CD14-positive monocyte (primary cell): ENCODE data around the gene HINFP. TPM values are rescaled to one million over a fixed set of nuclear protein-coding genes. Genes with fewer than 3 reads are reported as not detected.

Source experiments
- DNase-seq, 3 donors: peaks; one replicate each; pipeline ENCODE4 v3.0.0-alpha.2; 2011 to 2022
- H2AFZ ChIP-seq: 2 replicates; pipeline ENCODE4 v1.6.0; 2012; ENCODE audit warnings: mild to moderate bottlenecking, low read depth, low read length, inconsistent platforms; ENCODE audit not compliant: insufficient read depth, poor library complexity, severe bottlenecking
- H3K27ac ChIP-seq, 2 donors: 1 replicate in 1 of 2; 2 replicates in 1 of 2; pipeline ENCODE4 v1.5.1; 2012 to 2013; ENCODE audit warnings: low read length in 2 of 2, control low read depth in 1 of 2, inconsistent platforms in 1 of 2, low read depth in 1 of 2, mild to moderate bottlenecking in 1 of 2
- H3K27me3 ChIP-seq, 2 donors: one replicate each; pipeline versions ENCODE4 v1.6.0 to v1.6.1; 2011 to 2013; ENCODE audit warnings: low read length in 2 of 2; ENCODE audit not compliant: control insufficient read depth in 2 of 2, insufficient read depth in 2 of 2
- H3K36me3 ChIP-seq, 2 donors: replicated peaks in 1 of 2; 1 replicate in 1 of 2; 2 replicates in 1 of 2; pipeline versions ENCODE4 v1.5.1 to v1.6.1; 2012 to 2013; ENCODE audit warnings: low read length in 2 of 2, control low read depth in 1 of 2, inconsistent platforms in 1 of 2, mild to moderate bottlenecking in 1 of 2; ENCODE audit not compliant: insufficient read depth in 2 of 2, control insufficient read depth in 1 of 2
- H3K4me1 ChIP-seq, 2 donors: 1 replicate in 1 of 2; 2 replicates in 1 of 2; pipeline versions ENCODE4 v1.5.1 to v1.6.1; 2012 to 2013; ENCODE audit warnings: low read length in 2 of 2, control low read depth in 1 of 2, inconsistent platforms in 1 of 2, mild to moderate bottlenecking in 1 of 2, moderate library complexity in 1 of 2; ENCODE audit not compliant: insufficient read depth in 2 of 2, control insufficient read depth in 1 of 2
- H3K4me2 ChIP-seq: replicated peaks from 2 replicates; pipeline ENCODE3; 2012; ENCODE audit warnings: low read length, moderate library complexity, mild to moderate bottlenecking; ENCODE audit not compliant: poor library complexity, severe bottlenecking; ENCODE audit errors: extremely low read depth
- H3K4me3 ChIP-seq, 3 experiments: fragments of 200-600 bp in 1 of 3; sonication (generic) in 1 of 3; replicated peaks in 1 of 3; 1 replicate in 2 of 3; 2 replicates in 1 of 3; pipeline ENCODE4 v1.5.1; 2011 to 2013; ENCODE audit warnings: low read length in 3 of 3, mild to moderate bottlenecking in 3 of 3, control low read depth in 2 of 3, low read depth in 2 of 3, inconsistent platforms in 1 of 3, moderate library complexity in 1 of 3
- H3K79me2 ChIP-seq: 2 replicates; pipeline ENCODE4 v1.6.0; 2012; ENCODE audit warnings: mild to moderate bottlenecking, control low read depth, inconsistent platforms, low read length, moderate library complexity; ENCODE audit not compliant: insufficient read depth
- H3K9ac ChIP-seq: 2 replicates; pipeline ENCODE4 v1.6.0; 2017; ENCODE audit warnings: low read length, mild to moderate bottlenecking; ENCODE audit not compliant: insufficient read depth, poor library complexity, severe bottlenecking
- H3K9me3 ChIP-seq, 2 donors: replicated peaks in 1 of 2; 1 replicate in 1 of 2; 2 replicates in 1 of 2; pipeline versions ENCODE4 v1.5.1 to v1.6.1; 2012 to 2013; ENCODE audit warnings: low read length in 2 of 2, control low read depth in 1 of 2; ENCODE audit not compliant: control insufficient read depth in 1 of 2, insufficient read depth in 1 of 2
- H4K20me1 ChIP-seq: 2 replicates; pipeline ENCODE4 v1.6.0; 2012; ENCODE audit warnings: mild to moderate bottlenecking, low read length, control low read depth, moderate library complexity; ENCODE audit not compliant: insufficient read depth
- H3K27ac Mint-ChIP-seq, 7 donors: one replicate each; pipeline ENCODE4 v1.8.0; 2020; ENCODE audit warnings: mild to moderate bottlenecking in 7 of 7, mixed read lengths in 7 of 7, moderate library complexity in 6 of 7, inconsistent platforms in 2 of 7
- H3K27me3 Mint-ChIP-seq, 3 donors: one replicate each; pipeline ENCODE4 v1.8.0; 2021 to 2022; ENCODE audit warnings: low read depth in 3 of 3, mild to moderate bottlenecking in 3 of 3, mixed read lengths in 3 of 3, moderate library complexity in 3 of 3, inconsistent platforms in 1 of 3
- H3K36me3 Mint-ChIP-seq, 2 donors: one replicate each; pipeline ENCODE4 v1.8.0; 2020; ENCODE audit warnings: mixed read lengths in 2 of 2, inconsistent platforms in 1 of 2, mild to moderate bottlenecking in 1 of 2
- H3K4me1 Mint-ChIP-seq: one replicate; pipeline ENCODE4 v1.8.0; 2020; ENCODE audit warnings: mild to moderate bottlenecking, mixed read lengths
- H3K4me3 Mint-ChIP-seq, 2 donors: one replicate each; pipeline ENCODE4 v1.8.0; 2020; ENCODE audit warnings: mild to moderate bottlenecking in 2 of 2, mixed read lengths in 2 of 2, moderate library complexity in 1 of 2
- H3K9me3 Mint-ChIP-seq, 7 donors: one replicate each; pipeline ENCODE4 v1.8.0; 2020 to 2022; ENCODE audit warnings: mixed read lengths in 7 of 7, mild to moderate bottlenecking in 6 of 7, moderate library complexity in 6 of 7, inconsistent platforms in 2 of 7
- WGBS: methylation state at CpG from one replicate; pipeline ENCODE4 v1.1.5; 2013; ENCODE audit warnings: missing lambda C conversion rate; ENCODE audit not compliant: insufficient coverage; 5-methylcytosine and 5-hydroxymethylcytosine counted together
- intact Hi-C, 2 donors: fragments of 100-400 bp; cut with micrococcal nuclease; formaldehyde crosslinking; loops; one replicate each; pipeline versions ENCODE4 v1.15.0 to v1.15.1; 2023
- polyA plus RNA-seq, 3 donors: library from polyadenylated mRNA; depleted of rRNA in 1 of 3; unstranded in 2 of 3; stranded (reverse) in 1 of 3; fragments of 300-500 nt in 2 of 3; fragments of >200 nt in 1 of 3; fragmentation: Illumina TruSeq in 2 of 3; gene quantifications; 1 replicate in 2 of 3; 2 replicates in 1 of 3; pipeline ENCODE4 v1.2.3, GENCODE V29; 2012 to 2021
- TF ChIP-seq, protein P1 (sequence below): fragments of 200-600 bp; IDR thresholded peaks from one replicate; pipeline ENCODE4 v1.8.0; 2022; ENCODE audit warnings: antibody characterized with exemption, mild to moderate bottlenecking

HINFP gene
- polyA plus RNA-seq, 3 donors: 8.0 to 43.0 (median 8.6) TPM

GRCh38 chr11:119088406-119088805 lies 33.0 kb upstream of the HINFP start:
- Mint-ChIP-seq H3K36me3 (peaks cover 10 to 15% of the 10 kb centered on the region in 2 donors), H3K27me3 (peaks cover 0 to 3% (median 1%) of the 10 kb centered on the region in 3 donors), H3K9me3 (no peaks in the 10 kb centered on the region), H3K27ac (no peak overlapping the region), H3K4me1 (peaks cover 61% of the 10 kb centered on the region), H3K4me3 (no peak overlapping the region)
- H3K9me3 ChIP-seq: no peaks in the 10 kb centered on the region
- H2AFZ ChIP-seq: no peak overlapping the region
- H3K4me1 ChIP-seq: peaks cover 47 to 62% of the 10 kb centered on the region in 2 donors
- intact Hi-C loops: loop anchor here in 1 of 2 donors (5.0 kb wide), 1 partner anchor 34 kb away; the partner anchor contains the start of gene HINFP
- H3K27me3 ChIP-seq: no peaks in the 10 kb centered on the region
- WGBS: 91% methylated on average over 9 of the region's 9 CpGs
- no peak overlapping the region for H3K9ac ChIP-seq
- no peak for DNase-seq
- H3K36me3 ChIP-seq: peaks cover 0 to 6% of the 10 kb centered on the region in 2 donors
- H3K79me2 ChIP-seq: peaks cover 50% of the 10 kb centered on the region
- TF ChIP-seq, protein P1, sequence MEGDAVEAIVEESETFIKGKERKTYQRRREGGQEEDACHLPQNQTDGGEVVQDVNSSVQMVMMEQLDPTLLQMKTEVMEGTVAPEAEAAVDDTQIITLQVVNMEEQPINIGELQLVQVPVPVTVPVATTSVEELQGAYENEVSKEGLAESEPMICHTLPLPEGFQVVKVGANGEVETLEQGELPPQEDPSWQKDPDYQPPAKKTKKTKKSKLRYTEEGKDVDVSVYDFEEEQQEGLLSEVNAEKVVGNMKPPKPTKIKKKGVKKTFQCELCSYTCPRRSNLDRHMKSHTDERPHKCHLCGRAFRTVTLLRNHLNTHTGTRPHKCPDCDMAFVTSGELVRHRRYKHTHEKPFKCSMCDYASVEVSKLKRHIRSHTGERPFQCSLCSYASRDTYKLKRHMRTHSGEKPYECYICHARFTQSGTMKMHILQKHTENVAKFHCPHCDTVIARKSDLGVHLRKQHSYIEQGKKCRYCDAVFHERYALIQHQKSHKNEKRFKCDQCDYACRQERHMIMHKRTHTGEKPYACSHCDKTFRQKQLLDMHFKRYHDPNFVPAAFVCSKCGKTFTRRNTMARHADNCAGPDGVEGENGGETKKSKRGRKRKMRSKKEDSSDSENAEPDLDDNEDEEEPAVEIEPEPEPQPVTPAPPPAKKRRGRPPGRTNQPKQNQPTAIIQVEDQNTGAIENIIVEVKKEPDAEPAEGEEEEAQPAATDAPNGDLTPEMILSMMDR: no peak
- no peak overlapping the region for H3K27ac ChIP-seq
- no peak overlapping the region for H3K4me2 ChIP-seq
- no peak overlapping the region for H3K4me3 ChIP-seq
- no peaks in the 10 kb centered on the region for H4K20me1 ChIP-seq

- H3K36me3 Mint-ChIP-seq: peaks cover 10 to 15% of the 10 kb centered on the region in 2 donors
- TF ChIP-seq, protein P1: no peak
- Histone ChIP-seq H3K4me2 (no peak overlapping the region), H3K36me3 (peaks cover 0 to 6% of the 10 kb centered on the region in 2 donors), H2AFZ (no peak overlapping the region), H4K20me1 (peaks cover 4% of the 10 kb centered on the region), H3K4me3 (no peak overlapping the region), H3K79me2 (peaks cover 59% of the 10 kb centered on the region), H3K9me3 (no peaks in the 10 kb centered on the region), H3K27me3 (no peaks in the 10 kb centered on the region), H3K4me1 (peaks cover 53 to 69% of the 10 kb centered on the region in 2 donors), H3K9ac (no peak overlapping the region), H3K27ac (no peak overlapping the region)
- no peak overlapping the region for H3K4me3 Mint-ChIP-seq
- intact Hi-C loops: loop anchor here in 1 of 2 donors (5.0 kb wide), 1 partner anchor 33 kb away; the partner anchor contains the start of gene HINFP
- WGBS: 100% methylated on average over 1 of the region's 1 CpG
- H3K4me1 Mint-ChIP-seq: peaks cover 65% of the 10 kb centered on the region
- no peaks in the 10 kb centered on the region for H3K9me3 Mint-ChIP-seq
- H3K27ac Mint-ChIP-seq: no peak overlapping the region
- peaks cover 0 to 3% (median 1%) of the 10 kb centered on the region in 3 donors for H3K27me3 Mint-ChIP-seq
- DNase-seq: no peak
Measured at GRCh38 chr11:119089319-119089718, 32.1 kb upstream of the HINFP start.
